Measurements from ENCODE around the gene SEMA3F. TPM values are rescaled to one million over a fixed set of nuclear protein-coding genes. Genes with fewer than 3 reads are reported as not detected.

The SEMA3F gene
- total and polyA plus RNA-seq, 2 experiments from 2014 or later: 2.3 to 67.6 TPM

- TF ChIP-seq POLR2AphosphoS5 (IDR thresholded peaks at IDR 0.05; ENCODE audit: low read depth): no peak
- TF ChIP-seq ETS1 (IDR thresholded peaks at IDR 0.05): no peak
- TF ChIP-seq ZNF331 (CRISPR knock-in tag; IDR thresholded peaks at IDR 0.05; ENCODE audit: low read depth): no peak
- no peak for TF ChIP-seq JUNB (IDR thresholded peaks at IDR 0.05; ENCODE audit: unreplicated experiment)
- no peak for TF ChIP-seq STAT1 (IDR thresholded peaks at IDR 0.05; ENCODE audit: unreplicated experiment)
- TF ChIP-seq CTCF (conservative IDR thresholded peaks at IDR 0.05; ENCODE audit: low read depth in 2 of 2): no peak
Measured at GRCh38 chr3:50214824-50215223, 59.7 kb downstream of the SEMA3F start (continued).

- Histone ChIP-seq H3K36me3 (ENCODE audit: insufficient read depth) (no peaks in the 10 kb centered on the region), H3K27ac (ENCODE audit: low read depth) (no peak overlapping the region), H3F3A (replicated peaks; ENCODE audit: low read depth) (0 out of 2 replicates have a peak, but pooled peaks cover 2% of the 10 kb centered on the region), H3K9me2 (ENCODE audit: insufficient read depth) (no peaks in the 10 kb centered on the region), H3K4me3 (no peak overlapping the region), H3K27me3 (ENCODE audit: insufficient read depth) (no peaks in the 10 kb centered on the region), H4K20me1 (replicated peaks; ENCODE audit: insufficient read depth) (no peaks in the 10 kb centered on the region), H3K79me2 (replicated peaks; ENCODE audit: insufficient read depth) (no peaks in the 10 kb centered on the region), H3K4me2 (no peak overlapping the region), H3K4me1 (ENCODE audit: insufficient read depth) (no peaks in the 10 kb centered on the region), H2AFZ (no peak overlapping the region)
- ATAC-seq (no peak), DNase-seq (ENCODE audit: low spot score) (no peak)
- Mint-ChIP-seq H3K9me3 (no peaks in the 10 kb centered on the region), H3K4me3 (no peak overlapping the region), H3K4me1 (peaks cover 13% of the 10 kb centered on the region), H3K27me3 (ENCODE audit: insufficient read depth, low read depth, poor library complexity) (peaks cover 12% of the 10 kb centered on the region), H3K36me3 (ENCODE audit: low read depth) (no peaks in the 10 kb centered on the region), H3K27ac (no peak overlapping the region)
- TF ChIP-seq STAT1 (IDR thresholded peaks at IDR 0.05; ENCODE audit: unreplicated experiment): no peak
- TF ChIP-seq ETS1 (IDR thresholded peaks at IDR 0.05): no peak
- TF ChIP-seq CTCF (conservative IDR thresholded peaks at IDR 0.05; ENCODE audit: low read depth in 2 of 2): no peak
- TF ChIP-seq CREB1 (CRISPR knock-in tag; IDR thresholded peaks at IDR 0.05; ENCODE audit: low read depth): no peak
Measured at GRCh38 chr3:50215529-50215928, 60.4 kb downstream of the SEMA3F start.

Data from GM23338 (cell line).